ENCODE data around the gene FLRT3. TPM values are rescaled to one million over a fixed set of nuclear protein-coding genes. Genes with fewer than 3 reads are reported as not detected.

Gene FLRT3
- 1 to 10 TPM in 3 of 4 donors, under 1 TPM in 1; 0.58 to 3.0 (median 1.8) TPM for total RNA-seq

DNA sequence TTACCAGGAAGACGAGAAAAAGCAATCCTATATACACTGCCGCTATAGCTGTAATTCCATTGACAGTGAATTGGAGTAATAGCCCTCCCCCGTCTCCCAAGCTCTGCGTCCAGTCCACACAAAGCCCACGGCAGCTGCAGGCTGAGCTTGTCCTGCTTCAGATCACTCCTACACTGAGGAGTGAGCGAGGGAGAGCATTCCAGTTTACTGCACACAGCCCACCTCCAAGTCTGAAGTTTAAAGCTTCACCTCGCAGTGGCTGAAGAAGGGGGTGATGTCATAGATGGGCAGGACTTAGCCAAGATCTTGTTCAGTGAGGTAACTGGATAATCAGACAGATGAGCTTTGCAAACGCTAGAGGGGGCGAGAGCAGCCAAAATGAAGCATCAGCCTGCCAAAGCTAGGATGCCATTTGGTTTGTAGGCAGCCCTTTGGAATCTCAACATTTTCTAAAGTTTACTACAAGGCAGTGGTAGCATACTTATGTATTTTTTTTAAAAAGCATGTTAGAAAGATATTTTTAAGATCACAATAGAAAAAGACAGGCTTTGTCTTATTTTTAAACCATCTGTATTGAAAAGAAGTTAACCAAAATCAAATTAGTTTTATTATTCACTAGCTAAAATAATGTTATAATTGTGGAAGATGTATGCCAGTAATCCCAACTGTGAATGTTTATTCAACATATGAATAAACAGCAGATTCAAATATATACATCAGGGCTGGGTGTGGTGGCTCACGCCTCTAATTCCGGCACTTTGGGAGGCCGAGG, at the start of gene FLRT3:
Gene FLRT3, minus strand, starts transcription at position 213 of the 772 bp plus-strand sequence. CDS start 10,106 bp downstream, outside the sequence.
- Histone ChIP-seq H3K36me3 (no peaks in the 10 kb centered on the region), H3K27ac (peak within 1 kb of the TSS; percentile 34 to 77 (median 68)), H3K4me3 (peak within 1 kb of the TSS; percentile 51 to 63 (median 60)), H3K9me3 (no peaks in the 10 kb centered on the region), H3K27me3 (no peaks in the 10 kb centered on the region), H3K4me1 (peaks cover 25 to 27% of the 10 kb centered on the region in 2 donors)
- DNase-seq (peak; percentile 53 to 68), ATAC-seq (peak; percentile 91 to 92)
- TF ChIP-seq POLR2A (IDR thresholded peaks at IDR 0.05) = peak; percentile 34 to 75
- TF ChIP-seq, protein P1, sequence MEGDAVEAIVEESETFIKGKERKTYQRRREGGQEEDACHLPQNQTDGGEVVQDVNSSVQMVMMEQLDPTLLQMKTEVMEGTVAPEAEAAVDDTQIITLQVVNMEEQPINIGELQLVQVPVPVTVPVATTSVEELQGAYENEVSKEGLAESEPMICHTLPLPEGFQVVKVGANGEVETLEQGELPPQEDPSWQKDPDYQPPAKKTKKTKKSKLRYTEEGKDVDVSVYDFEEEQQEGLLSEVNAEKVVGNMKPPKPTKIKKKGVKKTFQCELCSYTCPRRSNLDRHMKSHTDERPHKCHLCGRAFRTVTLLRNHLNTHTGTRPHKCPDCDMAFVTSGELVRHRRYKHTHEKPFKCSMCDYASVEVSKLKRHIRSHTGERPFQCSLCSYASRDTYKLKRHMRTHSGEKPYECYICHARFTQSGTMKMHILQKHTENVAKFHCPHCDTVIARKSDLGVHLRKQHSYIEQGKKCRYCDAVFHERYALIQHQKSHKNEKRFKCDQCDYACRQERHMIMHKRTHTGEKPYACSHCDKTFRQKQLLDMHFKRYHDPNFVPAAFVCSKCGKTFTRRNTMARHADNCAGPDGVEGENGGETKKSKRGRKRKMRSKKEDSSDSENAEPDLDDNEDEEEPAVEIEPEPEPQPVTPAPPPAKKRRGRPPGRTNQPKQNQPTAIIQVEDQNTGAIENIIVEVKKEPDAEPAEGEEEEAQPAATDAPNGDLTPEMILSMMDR (IDR thresholded peaks at IDR 0.05 in 4 of 5, conservative IDR thresholded peaks at IDR 0.05 in 1 of 5) = peak; percentile 14 to 61 (median 58)
- in situ Hi-C loops (cut with MboI; ENCODE audit: low sequenced_read_pairs in 4 of 4) = no loop called here
- intact Hi-C loops (cut with DNase I; ENCODE audit: low total_unique reads) = loop anchor here (2.0 to 10.0 kb wide), 4 partner anchors 377 to 897 kb away; no protein-coding TSS in a partner anchor

- ATAC-seq = no peak
- no peak for DNase-seq
- H3K27me3 ChIP-seq = no peaks in the 10 kb centered on the region
- no peaks in the 10 kb centered on the region for H3K36me3 ChIP-seq
- intact Hi-C loops (cut with DNase I; ENCODE audit: low total_unique reads) (no loop called here), in situ Hi-C loops (cut with MboI; ENCODE audit: low sequenced_read_pairs in 4 of 4) (no loop called here)
- no peak overlapping the region for H3K27ac ChIP-seq
- H3K4me1 ChIP-seq = no peaks in the 10 kb centered on the region
- TF ChIP-seq, protein P1 (IDR thresholded peaks at IDR 0.05 in 4 of 5, conservative IDR thresholded peaks at IDR 0.05 in 1 of 5) = no peak
- no peak for TF ChIP-seq POLR2A (IDR thresholded peaks at IDR 0.05)
- no peaks in the 10 kb centered on the region for H3K9me3 ChIP-seq
- no peak overlapping the region for H3K4me3 ChIP-seq
These were observed 49.3 kb upstream of the FLRT3 start for GRCh38 chr20:14386726-14387125.

- in situ Hi-C loops (cut with MboI; ENCODE audit: low sequenced_read_pairs in 4 of 4) = no loop called here
- ATAC-seq = no peak
- H3K27ac ChIP-seq = no peak overlapping the region
These were observed 47.8 kb upstream of the FLRT3 start for GRCh38 chr20:14385176-14385740.

DNA sequence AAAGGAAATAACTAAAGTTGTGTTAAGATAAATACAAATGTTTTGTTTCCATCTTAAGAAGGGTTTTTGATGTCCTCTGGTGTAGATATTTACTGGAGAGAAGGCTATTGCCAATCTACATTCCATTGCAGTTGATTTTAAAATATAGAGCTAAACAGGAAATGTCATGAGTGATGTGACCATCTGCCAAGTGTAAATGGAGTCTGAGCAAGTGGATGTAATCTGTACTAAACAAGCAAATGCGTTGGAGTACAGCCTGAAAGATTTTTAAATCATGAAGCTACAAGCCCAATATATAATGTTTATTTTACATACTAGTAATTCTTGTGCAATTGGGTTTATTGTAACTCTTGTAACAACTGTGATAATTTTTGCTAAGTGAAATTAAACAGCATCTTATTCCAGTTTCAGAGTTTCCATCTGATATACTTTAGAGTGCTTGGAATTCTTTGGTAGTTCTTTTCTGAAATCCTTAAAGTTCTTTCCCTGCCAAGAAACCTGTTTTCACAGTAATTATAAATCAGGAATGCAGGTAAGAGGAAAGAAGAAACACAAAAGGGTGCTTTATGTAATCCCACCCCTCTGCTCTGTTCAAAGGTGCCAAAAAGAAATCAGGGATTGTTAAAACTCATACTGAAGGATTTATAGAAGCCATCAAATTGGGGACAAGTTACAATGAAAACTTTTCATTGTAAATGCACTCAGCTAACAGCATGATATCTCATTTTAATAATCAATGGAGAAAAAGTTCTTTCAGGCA, 47.2 kb upstream of the FLRT3 start:
- no peak for ATAC-seq
- Histone ChIP-seq H3K27me3 (no peaks in the 10 kb centered on the region), H3K36me3 (no peaks in the 10 kb centered on the region), H3K4me1 (no peaks in the 10 kb centered on the region), H3K27ac (no peak overlapping the region), H3K4me3 (no peak overlapping the region), H3K9me3 (no peaks in the 10 kb centered on the region)
- TF ChIP-seq, protein P1 (IDR thresholded peaks at IDR 0.05 in 4 of 5, conservative IDR thresholded peaks at IDR 0.05 in 1 of 5) = no peak
- TF ChIP-seq POLR2A (IDR thresholded peaks at IDR 0.05) = no peak
- in situ Hi-C loops (cut with MboI; ENCODE audit: low sequenced_read_pairs in 4 of 4) = no loop called here
- intact Hi-C loops (cut with DNase I; ENCODE audit: low total_unique reads) = no loop called here
- no peak for DNase-seq

More at GRCh38 chr20:14385176-14385740, 47.8 kb upstream of the FLRT3 start:
- no peak for TF ChIP-seq POLR2A (IDR thresholded peaks at IDR 0.05)
- TF ChIP-seq, protein P1 (IDR thresholded peaks at IDR 0.05 in 4 of 5, conservative IDR thresholded peaks at IDR 0.05 in 1 of 5) = no peak
- DNase-seq = no peak
- Histone ChIP-seq H3K4me1 (no peaks in the 10 kb centered on the region), H3K4me3 (no peak overlapping the region), H3K27me3 (no peaks in the 10 kb centered on the region), H3K36me3 (no peaks in the 10 kb centered on the region), H3K9me3 (no peaks in the 10 kb centered on the region)
- intact Hi-C loops (cut with DNase I; ENCODE audit: low total_unique reads) = no loop called here

All from gastrocnemius medialis (tissue), 4 donors.